HCT116 (cell line): ENCODE data around the gene POFUT2. TPM values are rescaled to one million over a fixed set of nuclear protein-coding genes. Genes with fewer than 3 reads are reported as not detected.

Experiments used
- ATAC-seq: fragments of 200-7000 bp; cut with Tn5 transposase; 2 replicates; pipeline ENCODE4 v1.9.1; 2020; ENCODE audit warnings: mild to moderate bottlenecking, moderate library complexity
- BruUV-seq: library from RNA; stranded (reverse); fragments of 400-500 nt; replicated peaks from 2 replicates; lab custom pipeline; 2021; lab: Mats Ljungman, UMichigan
- CTCF ChIA-PET: fragments of 300-600 bp; sonication (Branson Sonifier 250); formaldehyde crosslinking; loops from one replicate; lab custom pipeline; 2021; ENCODE audit warnings: antibody characterized with exemption; lab: Charles Lee
- POLR2A ChIA-PET: fragments of 300-600, 350-600 bp; sonication (Branson Sonifier 250); formaldehyde crosslinking; loops from one replicate; lab custom pipeline; 2021; ENCODE audit warnings: antibody characterized with exemption; lab: Charles Lee
- RAD21 ChIA-PET, 2 experiments: fragments of 300-600 bp; sonication (Branson Sonifier 250); formaldehyde crosslinking; loops; one replicate each; lab custom pipeline; 2023; ENCODE audit warnings: low total read pairs in 2 of 2; ENCODE audit not compliant: uncharacterized antibody in 2 of 2, unreplicated experiment in 2 of 2, low non-redundant PET in 1 of 2; lab: Charles Lee
- DNase-seq: peaks from one replicate; pipeline ENCODE4 v3.0.0-alpha.2; 2010; ENCODE audit warnings: low read depth, low spot score
- H2AFZ ChIP-seq: fragments of 200-600 bp; shearing (Covaris generic), sonication (generic); 2 replicates; pipeline ENCODE4 v1.6.1; 2017; ENCODE audit warnings: low read depth, mixed run types, mixed read lengths, antibody characterized with exemption, low read length; ENCODE audit not compliant: poor library complexity, severe bottlenecking
- H3K27ac ChIP-seq: 2 replicates; pipeline ENCODE4 v1.5.1; 2012; ENCODE audit warnings: low read depth, low read length
- H3K27me3 ChIP-seq: fragments of 200-600 bp; sonication (generic); 2 replicates; pipeline ENCODE4 v1.6.1; 2016; ENCODE audit warnings: mixed run types, low read length, mixed read lengths; ENCODE audit not compliant: insufficient read depth
- H3K36me3 ChIP-seq, 2 experiments: fragments of 200-500 bp in 1 of 2; fragments of 200-600 bp in 1 of 2; sonication (Bioruptor generic) in 1 of 2; sonication (generic) in 1 of 2; 2 replicates each; pipeline versions ENCODE4 v1.5.1 to v1.6.1; 2014 to 2016; ENCODE audit warnings: low read length in 2 of 2, inconsistent platforms in 1 of 2, mixed read lengths in 1 of 2, mixed run types in 1 of 2; ENCODE audit not compliant: insufficient read depth in 2 of 2, control insufficient read depth in 1 of 2
- H3K4me1 ChIP-seq, 2 experiments: fragments of 200-600 bp in 1 of 2; sonication (generic) in 1 of 2; 2 replicates each; pipeline versions ENCODE4 v1.5.1 to v1.6.1; 2012 to 2017; ENCODE audit warnings: low read length in 2 of 2, inconsistent platforms in 1 of 2, mild to moderate bottlenecking in 1 of 2, mixed read lengths in 1 of 2, mixed run types in 1 of 2, moderate library complexity in 1 of 2; ENCODE audit not compliant: insufficient read depth in 2 of 2, control insufficient read depth in 1 of 2
- H3K4me2 ChIP-seq: fragments of 200-600 bp; sonication (generic); 2 replicates; pipeline ENCODE4 v1.6.1; 2017; ENCODE audit warnings: mixed run types, low read length, mixed read lengths
- H3K4me3 ChIP-seq, 2 experiments: fragments of 200-600 bp in 1 of 2; sonication (generic) in 1 of 2; replicated peaks in 1 of 2; 2 replicates each; pipeline ENCODE4 v1.5.1; 2011 to 2016; ENCODE audit warnings: low read length in 2 of 2, control low read depth in 1 of 2, low read depth in 1 of 2, mild to moderate bottlenecking in 1 of 2, mixed read lengths in 1 of 2, mixed run types in 1 of 2
- H3K79me2 ChIP-seq: fragments of 200-600 bp; sonication (generic); 2 replicates; pipeline ENCODE4 v1.6.1; 2017; ENCODE audit warnings: mild to moderate bottlenecking, mixed run types, low read length, moderate library complexity, mixed read lengths; ENCODE audit not compliant: insufficient read depth
- H3K9ac ChIP-seq: fragments of 200-600 bp; sonication (generic); 2 replicates; pipeline ENCODE4 v1.6.1; 2016; ENCODE audit warnings: low read length, mixed read lengths
- H3K9me2 ChIP-seq: fragments of 200-600 bp; sonication (generic), shearing (Covaris generic); 2 replicates; pipeline ENCODE4 v1.6.1; 2017; ENCODE audit warnings: mixed run types, mild to moderate bottlenecking, moderate library complexity; ENCODE audit not compliant: insufficient read depth
- H3K9me3 ChIP-seq, 2 experiments: fragments of 200-500 bp in 1 of 2; fragments of 200-600 bp in 1 of 2; sonication (Bioruptor generic) in 1 of 2; sonication (generic) in 1 of 2; 2 replicates each; pipeline ENCODE4 v1.6.1; 2014 to 2017; ENCODE audit warnings: low read length in 2 of 2, mixed read lengths in 2 of 2, inconsistent platforms in 1 of 2, low read depth in 1 of 2, mild to moderate bottlenecking in 1 of 2, mixed run types in 1 of 2, moderate library complexity in 1 of 2; ENCODE audit not compliant: control insufficient read depth in 1 of 2, insufficient read depth in 1 of 2
- H4K20me1 ChIP-seq: fragments of 200-600 bp; sonication (generic), shearing (Covaris generic); 2 replicates; pipeline ENCODE4 v1.6.1; 2017; ENCODE audit warnings: mixed run types, mild to moderate bottlenecking, moderate library complexity; ENCODE audit not compliant: insufficient read depth
- ATF3 ChIP-seq: IDR thresholded peaks from 2 replicates; pipeline ENCODE4 v1.6.1; 2012
- ELF1 ChIP-seq: IDR thresholded peaks from 2 replicates; pipeline ENCODE4 v1.6.1; 2012; ENCODE audit warnings: low read depth, borderline replicate concordance
- EZH2 ChIP-seq: fragments of 200-600 bp; sonication (generic); IDR thresholded peaks from 2 replicates; pipeline ENCODE4 v1.6.1; 2017; ENCODE audit warnings: antibody characterized with exemption, mixed run types
- EZH2phosphoT487 ChIP-seq: fragments of 200-600 bp; IDR thresholded peaks from 2 replicates; pipeline ENCODE4 v1.6.1; 2018; ENCODE audit warnings: antibody characterized with exemption, borderline replicate concordance
- FOSL1 ChIP-seq: IDR thresholded peaks from 2 replicates; pipeline ENCODE4 v1.6.1; 2012; ENCODE audit warnings: low read depth
- JUND ChIP-seq: IDR thresholded peaks from 2 replicates; pipeline ENCODE4 v1.6.1; 2012
- MAX ChIP-seq: IDR thresholded peaks from 2 replicates; pipeline ENCODE4 v1.6.1; 2012
- POLR2A ChIP-seq: IDR thresholded peaks from 2 replicates; pipeline ENCODE4 v1.7.0; 2011; ENCODE audit warnings: borderline replicate concordance; ENCODE audit not compliant: insufficient read depth, insufficient read length; ENCODE audit errors: extremely low read depth
- POLR2AphosphoS5 ChIP-seq: IDR thresholded peaks from 2 replicates; pipeline ENCODE4 v1.6.1; 2011; ENCODE audit warnings: mild to moderate bottlenecking, low read depth, low read length, moderate library complexity
- RAD21 ChIP-seq: IDR thresholded peaks from 2 replicates; pipeline ENCODE4 v1.6.1; 2012; ENCODE audit warnings: low read depth, mild to moderate bottlenecking
- REST ChIP-seq: IDR thresholded peaks from 2 replicates; pipeline ENCODE4 v1.6.1; 2012; ENCODE audit warnings: low read depth
- SIN3A ChIP-seq: IDR thresholded peaks from 2 replicates; pipeline ENCODE4 v1.6.1; 2012; ENCODE audit warnings: low read depth
- SRF ChIP-seq: IDR thresholded peaks from 2 replicates; pipeline ENCODE4 v1.6.1; 2012; ENCODE audit warnings: low read depth
- TCF7L2 ChIP-seq: IDR thresholded peaks from 2 replicates; pipeline ENCODE4 v1.7.0; 2011; ENCODE audit warnings: borderline replicate concordance, inconsistent platforms; ENCODE audit not compliant: insufficient read depth, insufficient read length; ENCODE audit errors: extremely low read depth
- ZBTB33 ChIP-seq: IDR thresholded peaks from 2 replicates; pipeline ENCODE4 v1.6.1; 2011; ENCODE audit warnings: mild to moderate bottlenecking, low read length, moderate library complexity; ENCODE audit not compliant: insufficient replicate concordance; ENCODE audit errors: extremely low read depth
- ZNF274 ChIP-seq: fragments of 200-500 bp; sonication (Bioruptor generic); IDR thresholded peaks from 2 replicates; pipeline ENCODE4 v1.6.1; 2014; ENCODE audit warnings: mild to moderate bottlenecking, low read depth, low read length, inconsistent platforms
- intact Hi-C: fragments of 100-400 bp; cut with micrococcal nuclease; formaldehyde crosslinking; loops from 2 replicates; pipeline ENCODE4 v1.10.0; 2022
- total RNA-seq: library from RNA; stranded (reverse); gene quantifications from one replicate; pipeline ENCODE4 v1.2.1, GENCODE V29; 2021; ENCODE audit not compliant: unreplicated experiment

POFUT2 gene
- total RNA-seq, 1 experiment from 2014 or later, result 20.5 TPM

- Histone ChIP-seq H3K27ac (no peak overlapping the region), H2AFZ (no peak overlapping the region), H3K9ac (no peak overlapping the region), H3K4me1 (peaks cover 11 to 40% of the 10 kb centered on the region in 2 experiments), H4K20me1 (no peaks in the 10 kb centered on the region), H3K27me3 (no peaks in the 10 kb centered on the region), H3K4me3 (no peak overlapping the region), H3K9me2 (no peaks in the 10 kb centered on the region), H3K79me2 (no peaks in the 10 kb centered on the region), H3K4me2 (no peak overlapping the region), H3K9me3 (no peaks in the 10 kb centered on the region), H3K36me3 (no peaks in the 10 kb centered on the region)
- POLR2A ChIA-PET, result no interaction called here
- CTCF ChIA-PET, result interaction anchor here (1.2 kb wide), 1 partner anchor 10 kb away, joined by 3 read pairs; no protein-coding TSS in a partner anchor
- TF ChIP-seq ZNF274 (no peak), JUND (no peak), RAD21 (no peak), POLR2AphosphoS5 (no peak), SRF (no peak), ZBTB33 (no peak), POLR2A (no peak), ATF3 (no peak), MAX (no peak), SIN3A (no peak), EZH2 (no peak), TCF7L2 (no peak), FOSL1 (no peak), EZH2phosphoT487 (no peak), ELF1 (no peak), REST (no peak)
- ATAC-seq (no peak), DNase-seq (no peak)
- RAD21 ChIA-PET, result no interaction called here
- intact Hi-C loops, result no loop called here
- no TSS peak for BruUV-seq
These were observed 25.3 kb upstream of the POFUT2 start for GRCh38 chr21:45313015-45313414.
